ENCODE results near the gene FGFR2.

GRCh38 chr10:121503587-121504051, 94.6 kb downstream of the FGFR2 start:
- TF ChIP-seq CTCF (IDR thresholded peaks at IDR 0.05) (no peak), EP300 (IDR thresholded peaks at IDR 0.05) (no peak), POLR2A (IDR thresholded peaks at IDR 0.05) (no peak)

Data from tibial nerve (tissue), 4 donors.